ENCODE data around the gene GGA2. TPM values are rescaled to one million over a fixed set of nuclear protein-coding genes. Genes with fewer than 3 reads are reported as not detected.

The GGA2 gene
- total RNA-seq, 1 donor, result 38.7 TPM

DNA sequence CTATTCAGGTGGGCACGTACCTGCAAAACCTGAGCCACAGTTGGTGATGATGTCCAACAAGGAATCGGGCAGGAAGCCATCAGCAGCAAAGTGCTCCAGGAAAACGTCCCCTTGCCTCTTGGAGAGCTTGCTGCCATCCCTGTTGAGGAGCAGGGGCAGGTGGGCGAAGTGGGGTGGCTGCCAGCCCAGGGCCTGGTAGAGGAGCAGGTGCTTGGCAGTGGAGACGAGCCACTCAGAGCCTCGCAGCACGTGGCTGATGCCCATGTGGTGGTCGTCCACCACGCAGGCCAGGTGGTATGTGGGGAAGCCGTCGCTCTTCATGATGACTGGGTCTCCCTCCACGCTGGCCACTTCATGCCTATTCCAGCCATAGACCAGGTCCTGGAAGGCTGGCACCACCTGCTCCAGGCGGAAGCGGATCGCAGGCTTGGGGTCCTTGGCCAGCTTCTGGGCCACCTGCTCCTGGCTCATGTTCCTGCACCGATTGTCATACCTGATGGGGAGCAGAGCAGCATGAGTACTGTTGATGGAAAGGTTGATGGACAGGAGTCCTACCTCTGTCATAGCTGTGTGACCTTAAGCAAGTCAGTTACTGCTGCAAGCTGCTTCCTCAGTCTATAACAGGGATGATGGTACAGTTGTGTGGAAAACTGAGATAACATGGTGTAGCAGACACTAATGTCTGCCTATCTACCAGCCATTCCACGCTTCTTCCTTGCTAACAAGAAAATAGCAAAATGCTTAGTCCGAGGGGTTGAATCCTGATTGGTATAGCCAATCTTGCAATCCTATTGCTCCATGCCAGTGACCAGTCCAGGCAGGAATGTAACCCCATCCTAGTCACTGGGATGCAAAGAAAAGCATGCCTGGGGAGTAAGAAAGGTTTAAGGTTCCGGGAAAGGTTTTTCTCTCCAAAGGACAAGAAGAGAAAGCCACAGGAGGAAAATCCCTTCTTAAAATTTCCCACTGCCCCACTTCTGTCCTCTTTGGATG, 24.9 kb upstream of the GGA2 start:
- TF ChIP-seq, protein P1, sequence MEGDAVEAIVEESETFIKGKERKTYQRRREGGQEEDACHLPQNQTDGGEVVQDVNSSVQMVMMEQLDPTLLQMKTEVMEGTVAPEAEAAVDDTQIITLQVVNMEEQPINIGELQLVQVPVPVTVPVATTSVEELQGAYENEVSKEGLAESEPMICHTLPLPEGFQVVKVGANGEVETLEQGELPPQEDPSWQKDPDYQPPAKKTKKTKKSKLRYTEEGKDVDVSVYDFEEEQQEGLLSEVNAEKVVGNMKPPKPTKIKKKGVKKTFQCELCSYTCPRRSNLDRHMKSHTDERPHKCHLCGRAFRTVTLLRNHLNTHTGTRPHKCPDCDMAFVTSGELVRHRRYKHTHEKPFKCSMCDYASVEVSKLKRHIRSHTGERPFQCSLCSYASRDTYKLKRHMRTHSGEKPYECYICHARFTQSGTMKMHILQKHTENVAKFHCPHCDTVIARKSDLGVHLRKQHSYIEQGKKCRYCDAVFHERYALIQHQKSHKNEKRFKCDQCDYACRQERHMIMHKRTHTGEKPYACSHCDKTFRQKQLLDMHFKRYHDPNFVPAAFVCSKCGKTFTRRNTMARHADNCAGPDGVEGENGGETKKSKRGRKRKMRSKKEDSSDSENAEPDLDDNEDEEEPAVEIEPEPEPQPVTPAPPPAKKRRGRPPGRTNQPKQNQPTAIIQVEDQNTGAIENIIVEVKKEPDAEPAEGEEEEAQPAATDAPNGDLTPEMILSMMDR (IDR thresholded peaks at IDR 0.05; ENCODE audit: insufficient read depth, low read length), result no peak
- no peak overlapping the region for H3K4me3 ChIP-seq (ENCODE audit: low read depth, low read length)
- no peak for DNase-seq (ENCODE audit: low read depth)

- TF ChIP-seq, protein P1 (IDR thresholded peaks at IDR 0.05; ENCODE audit: insufficient read depth, low read length), result no peak
- no peak for DNase-seq (ENCODE audit: low read depth)
- H3K4me3 ChIP-seq (ENCODE audit: low read depth, low read length), result no peak overlapping the region
Observed at GRCh38 chr16:23532448-23532847, 22.2 kb upstream of the GGA2 start.

DNA sequence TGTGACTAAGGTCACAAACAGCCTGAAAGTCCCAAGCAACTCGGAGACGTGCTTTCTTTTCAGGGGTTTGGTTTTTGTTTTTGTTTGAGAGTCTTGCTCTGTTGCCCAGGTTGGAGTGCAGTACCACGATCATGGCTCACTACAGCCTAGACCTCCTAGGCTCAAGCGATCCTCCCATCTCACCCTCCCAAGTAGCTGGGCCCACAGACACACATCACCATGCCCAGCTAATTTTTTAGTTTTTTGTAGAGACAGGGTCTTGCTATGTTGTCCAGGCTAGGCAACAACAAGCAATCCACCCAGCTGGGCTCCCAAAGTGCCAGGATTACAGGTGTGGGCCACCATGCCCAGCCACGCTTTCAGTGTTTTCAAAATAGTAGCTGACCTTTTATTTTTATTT, 19.8 kb upstream of the GGA2 start:
- TF ChIP-seq, protein P1 (IDR thresholded peaks at IDR 0.05; ENCODE audit: insufficient read depth, low read length), result no peak

GRCh38 chr16:23528644-23529310, 18.5 kb upstream of the GGA2 start:
- no peak overlapping the region for H3K4me3 ChIP-seq (ENCODE audit: low read depth, low read length)
- TF ChIP-seq, protein P1 (IDR thresholded peaks at IDR 0.05; ENCODE audit: insufficient read depth, low read length), result no peak
- DNase-seq (ENCODE audit: low read depth), result no peak

More for the DNA sequence above, 19.8 kb upstream of the GGA2 start:
- no peak for DNase-seq (ENCODE audit: low read depth)
- H3K4me3 ChIP-seq (ENCODE audit: low read depth, low read length), result no peak overlapping the region

GRCh38 chr16:23527961-23528643, 17.8 kb upstream of the GGA2 start:
- H3K4me3 ChIP-seq (ENCODE audit: low read depth, low read length), result no peak overlapping the region
- TF ChIP-seq, protein P1 (IDR thresholded peaks at IDR 0.05; ENCODE audit: insufficient read depth, low read length), result no peak
- DNase-seq (ENCODE audit: low read depth), result no peak

DNA sequence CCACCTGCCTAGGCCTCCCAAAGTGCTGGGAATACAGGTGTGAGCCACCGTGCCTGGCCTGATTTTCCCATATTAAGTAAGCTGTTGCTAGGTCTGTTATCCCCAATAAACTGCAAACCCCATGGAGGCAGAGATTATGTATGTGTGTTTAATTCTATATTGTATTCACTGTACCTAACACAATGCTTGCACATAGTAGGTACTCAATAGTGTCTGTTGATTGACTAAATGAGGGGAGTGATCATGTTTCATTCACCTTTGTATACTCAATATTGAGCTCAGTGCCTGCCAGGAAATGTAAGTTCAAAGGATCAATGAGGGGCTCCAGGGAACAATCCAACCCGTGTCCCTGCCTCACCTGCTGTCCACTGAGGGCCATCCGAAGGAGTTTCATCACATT, 14.6 kb upstream of the GGA2 start:
- TF ChIP-seq, protein P1 (IDR thresholded peaks at IDR 0.05; ENCODE audit: insufficient read depth, low read length), result no peak
- no peak overlapping the region for H3K4me3 ChIP-seq (ENCODE audit: low read depth, low read length)

More for the DNA sequence above, 14.6 kb upstream of the GGA2 start:
- no peak for DNase-seq (ENCODE audit: low read depth)

All from fibroblast of the aortic adventitia (primary cell).